ENCODE results near the gene PPP6R2. TPM values are rescaled to one million over a fixed set of nuclear protein-coding genes. Genes with fewer than 3 reads are reported as not detected.
A peak's percentile ranks its signal among the peaks of the same experiment; 100 is the strongest.

The PPP6R2 gene
- total RNA-seq, 1 experiment from 2014 or later, result 47.8 TPM

DNA sequence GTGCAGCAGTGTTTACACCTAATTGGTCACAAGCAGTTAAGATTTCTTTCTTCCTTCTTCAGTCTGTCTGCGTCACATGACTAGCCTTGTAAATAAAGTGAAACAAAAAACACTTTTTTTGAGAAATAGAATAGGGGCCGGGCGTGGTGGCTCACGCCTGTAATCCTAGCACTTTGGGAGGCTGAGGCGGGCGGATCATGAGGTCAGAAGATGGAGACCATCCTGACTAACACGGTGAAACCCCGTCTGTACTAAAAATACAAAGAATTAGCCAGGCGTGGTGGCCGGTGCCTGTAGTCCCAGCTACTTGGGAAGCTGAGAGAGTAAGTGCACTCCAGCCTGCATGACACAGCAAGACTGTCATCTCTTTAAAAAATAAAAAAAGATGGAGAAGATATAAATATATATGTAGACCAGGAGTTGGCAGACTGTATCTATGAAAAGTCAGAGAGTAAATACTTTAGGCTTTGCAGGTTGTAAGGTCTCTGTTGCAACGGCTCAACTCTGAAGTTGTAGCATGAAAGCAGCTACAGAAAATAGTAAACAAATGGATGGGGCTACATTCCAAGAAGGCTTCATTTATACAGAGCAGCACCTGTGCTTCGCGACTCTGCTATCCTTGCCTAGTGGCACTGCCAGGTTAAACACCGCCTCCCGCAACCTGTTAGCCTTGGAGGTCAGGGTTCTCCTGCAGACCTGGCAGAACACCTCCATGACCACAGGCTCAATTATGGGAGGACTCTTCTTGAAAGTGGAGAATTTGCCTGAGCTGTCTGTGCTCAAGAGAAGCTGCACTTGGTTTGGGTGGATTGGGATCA, 55.9 kb downstream of the PPP6R2 start:
- Mint-ChIP-seq H3K4me1 (peaks cover 15% of the 10 kb centered on the region), H3K27ac (peak overlapping the region; percentile 82), H3K9me3 (no peaks in the 10 kb centered on the region), H3K27me3 (ENCODE audit: low read depth) (no peaks in the 10 kb centered on the region), H3K4me3 (no peak overlapping the region), H3K36me3 (peaks cover 13% of the 10 kb centered on the region)
- ATAC-seq, result no peak
- ChIA-PET CTCF (interaction anchor here (0.6 to 1.6 kb wide), 27 partner anchors 13 to 416 kb away, joined by 3 to 14 read pairs (median 4); partner anchors contain the start of genes CHKB, HDAC10, LMF2 and NCAPH2), POLR2A (interaction anchor here (0.7 kb wide), 1 partner anchor 82 kb away, joined by 5 read pairs; no protein-coding TSS in a partner anchor)
- TF ChIP-seq, protein P1, sequence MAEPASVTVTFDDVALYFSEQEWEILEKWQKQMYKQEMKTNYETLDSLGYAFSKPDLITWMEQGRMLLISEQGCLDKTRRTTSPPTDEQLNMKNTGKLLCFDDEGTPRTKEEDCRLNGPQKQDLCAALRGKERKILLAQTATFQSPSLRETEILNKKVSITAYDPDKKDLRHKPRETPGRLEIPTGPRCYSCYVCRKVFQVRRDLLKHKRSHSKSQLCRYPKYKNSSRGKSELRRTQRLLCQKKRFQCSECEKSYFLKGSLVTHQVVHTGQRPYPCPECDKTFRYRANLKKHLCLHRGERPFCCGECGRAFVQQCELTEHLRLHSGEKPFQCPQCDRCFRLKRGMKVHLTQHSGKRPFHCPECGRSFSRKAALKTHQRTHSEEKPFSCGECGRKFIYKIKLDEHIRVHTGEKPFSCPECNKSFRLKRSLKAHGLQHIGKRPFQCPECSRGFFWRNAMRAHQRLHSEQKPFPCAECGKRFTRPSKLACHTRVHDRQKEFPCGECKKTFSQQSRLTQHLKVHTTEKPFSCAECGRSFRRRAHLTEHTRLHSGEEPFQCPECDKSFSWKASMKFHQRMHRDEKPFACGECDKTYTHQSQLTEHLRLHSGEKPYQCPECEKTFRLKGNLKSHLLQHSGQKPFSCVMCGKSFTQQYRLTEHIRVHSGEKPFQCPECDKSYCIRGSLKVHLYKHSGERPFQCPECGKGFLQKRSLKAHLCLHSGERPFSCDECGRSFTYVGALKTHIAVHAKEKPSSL (CRISPR knock-in tag; conservative IDR thresholded peaks at IDR 0.05), result no peak
- no peak for TF ChIP-seq ZNF317 (CRISPR knock-in tag; IDR thresholded peaks at IDR 0.05; ENCODE audit: borderline replicate concordance, low read depth)
- TF ChIP-seq GABPB1 (CRISPR knock-in tag; IDR thresholded peaks at IDR 0.05), result peak; percentile 9; the same call in 1 of the 2 replicates
- no peak for DNase-seq (ENCODE audit: low spot score)

DNA sequence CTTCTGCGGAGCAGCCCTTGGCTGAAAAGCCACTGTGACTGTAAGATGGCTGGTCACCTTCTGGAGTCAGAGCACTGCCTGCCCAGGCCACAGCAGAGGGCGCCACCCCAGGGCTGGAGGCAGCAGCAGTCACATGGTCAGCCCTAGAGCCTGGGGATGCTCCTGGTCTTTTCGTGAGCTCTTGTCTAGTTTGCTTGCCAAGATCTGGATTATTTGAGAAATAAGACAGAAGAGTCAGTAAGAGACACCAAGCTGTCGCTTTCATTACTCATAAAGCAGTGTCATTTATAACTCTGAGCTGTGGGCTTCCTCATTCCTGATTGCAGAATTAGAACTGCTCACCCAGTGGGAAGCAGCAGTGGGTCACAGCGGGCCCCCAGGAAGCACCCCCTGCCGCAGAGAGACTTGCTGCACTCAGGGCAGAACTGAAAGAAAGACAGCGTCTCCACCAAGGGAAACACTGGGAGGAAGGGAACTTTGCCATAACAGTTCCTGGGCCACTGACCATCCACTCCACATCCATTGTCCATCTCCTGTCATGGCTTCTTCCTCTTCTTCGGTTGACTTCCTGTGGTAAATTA, 56.7 kb downstream of the PPP6R2 start:
- ATAC-seq, result peak; percentile 97
- H3K27ac Mint-ChIP-seq, result peak overlapping the region; percentile 82
- peaks cover 15% of the 10 kb centered on the region for H3K4me1 Mint-ChIP-seq
- TF ChIP-seq, protein P2, sequence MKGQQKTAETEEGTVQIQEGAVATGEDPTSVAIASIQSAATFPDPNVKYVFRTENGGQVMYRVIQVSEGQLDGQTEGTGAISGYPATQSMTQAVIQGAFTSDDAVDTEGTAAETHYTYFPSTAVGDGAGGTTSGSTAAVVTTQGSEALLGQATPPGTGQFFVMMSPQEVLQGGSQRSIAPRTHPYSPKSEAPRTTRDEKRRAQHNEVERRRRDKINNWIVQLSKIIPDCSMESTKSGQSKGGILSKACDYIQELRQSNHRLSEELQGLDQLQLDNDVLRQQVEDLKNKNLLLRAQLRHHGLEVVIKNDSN (CRISPR knock-in tag; IDR thresholded peaks at IDR 0.05), result peak; percentile 87
- TF ChIP-seq, protein P3, sequence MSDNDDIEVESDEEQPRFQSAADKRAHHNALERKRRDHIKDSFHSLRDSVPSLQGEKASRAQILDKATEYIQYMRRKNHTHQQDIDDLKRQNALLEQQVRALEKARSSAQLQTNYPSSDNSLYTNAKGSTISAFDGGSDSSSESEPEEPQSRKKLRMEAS (CRISPR knock-in tag; IDR thresholded peaks at IDR 0.05), result peak; percentile 50; the same call in 1 of the 2 replicates
- TF ChIP-seq OVOL2 (CRISPR knock-in tag; IDR thresholded peaks at IDR 0.05; ENCODE audit: borderline replicate concordance) (no peak), ZNF121 (CRISPR knock-in tag; IDR thresholded peaks at IDR 0.05) (0 out of 2 replicates have a peak, but pooled peaks have one; percentile 20)
- TF ChIP-seq, protein P4, sequence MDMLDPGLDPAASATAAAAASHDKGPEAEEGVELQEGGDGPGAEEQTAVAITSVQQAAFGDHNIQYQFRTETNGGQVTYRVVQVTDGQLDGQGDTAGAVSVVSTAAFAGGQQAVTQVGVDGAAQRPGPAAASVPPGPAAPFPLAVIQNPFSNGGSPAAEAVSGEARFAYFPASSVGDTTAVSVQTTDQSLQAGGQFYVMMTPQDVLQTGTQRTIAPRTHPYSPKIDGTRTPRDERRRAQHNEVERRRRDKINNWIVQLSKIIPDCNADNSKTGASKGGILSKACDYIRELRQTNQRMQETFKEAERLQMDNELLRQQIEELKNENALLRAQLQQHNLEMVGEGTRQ (CRISPR knock-in tag; IDR thresholded peaks at IDR 0.05), result peak; percentile 89
- TF ChIP-seq, protein P1 (CRISPR knock-in tag; conservative IDR thresholded peaks at IDR 0.05), result no peak
- H3K27me3 Mint-ChIP-seq (ENCODE audit: low read depth), result no peaks in the 10 kb centered on the region
- H3K4me3 Mint-ChIP-seq, result no peak overlapping the region
- peaks cover 12% of the 10 kb centered on the region for H3K36me3 Mint-ChIP-seq
- ChIA-PET CTCF (interaction anchor here (0.5 to 1.6 kb wide), 35 partner anchors 8 to 416 kb away, joined by 3 to 14 read pairs (median 4); partner anchors contain the start of genes CHKB, HDAC10, LMF2 and NCAPH2), POLR2A (no interaction called here)
- peak; percentile 74 for DNase-seq (ENCODE audit: low spot score)
- no peaks in the 10 kb centered on the region for H3K9me3 Mint-ChIP-seq

DNA sequence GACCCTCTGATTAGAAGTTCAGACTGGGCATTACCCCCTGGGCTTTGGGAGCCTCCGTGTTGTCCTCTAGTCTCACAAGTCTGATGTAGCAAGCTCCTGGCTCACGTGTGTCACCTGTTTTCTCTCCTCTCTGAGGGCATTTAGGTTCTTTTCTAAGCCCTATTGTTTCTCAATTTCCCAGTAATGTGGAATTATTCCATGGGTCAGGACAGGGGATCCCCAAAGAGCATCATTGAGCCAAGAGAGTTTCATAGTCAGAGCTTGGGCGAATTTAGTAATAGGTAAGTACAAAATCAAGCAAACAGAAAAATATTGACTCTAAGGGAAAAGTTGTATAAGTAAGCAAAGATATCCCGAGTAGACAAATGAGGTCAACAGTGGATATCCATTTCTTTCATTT, 57.3 kb downstream of the PPP6R2 start:
- ATAC-seq (no peak), DNase-seq (ENCODE audit: low spot score) (no peak)
- Mint-ChIP-seq H3K27me3 (ENCODE audit: low read depth) (no peaks in the 10 kb centered on the region), H3K27ac (peak overlapping the region; percentile 19; the same call in 1 of the 2 replicates), H3K36me3 (peaks cover 7% of the 10 kb centered on the region), H3K4me3 (no peak overlapping the region), H3K9me3 (no peaks in the 10 kb centered on the region), H3K4me1 (peaks cover 15% of the 10 kb centered on the region)
- ChIA-PET CTCF (interaction anchor here (0.5 to 1.6 kb wide), 23 partner anchors 9 to 374 kb away, joined by 3 to 14 read pairs (median 4); partner anchors contain the start of genes CHKB, HDAC10 and SYCE3), POLR2A (no interaction called here)
- TF ChIP-seq ETV6 (CRISPR knock-in tag; IDR thresholded peaks at IDR 0.05) (no peak), NFATC4 (CRISPR knock-in tag; IDR thresholded peaks at IDR 0.05) (no peak), TCF7 (CRISPR knock-in tag; IDR thresholded peaks at IDR 0.05; ENCODE audit: low read depth) (no peak)
- TF ChIP-seq, protein P3 (CRISPR knock-in tag; IDR thresholded peaks at IDR 0.05), result no peak
- TF ChIP-seq, protein P5, sequence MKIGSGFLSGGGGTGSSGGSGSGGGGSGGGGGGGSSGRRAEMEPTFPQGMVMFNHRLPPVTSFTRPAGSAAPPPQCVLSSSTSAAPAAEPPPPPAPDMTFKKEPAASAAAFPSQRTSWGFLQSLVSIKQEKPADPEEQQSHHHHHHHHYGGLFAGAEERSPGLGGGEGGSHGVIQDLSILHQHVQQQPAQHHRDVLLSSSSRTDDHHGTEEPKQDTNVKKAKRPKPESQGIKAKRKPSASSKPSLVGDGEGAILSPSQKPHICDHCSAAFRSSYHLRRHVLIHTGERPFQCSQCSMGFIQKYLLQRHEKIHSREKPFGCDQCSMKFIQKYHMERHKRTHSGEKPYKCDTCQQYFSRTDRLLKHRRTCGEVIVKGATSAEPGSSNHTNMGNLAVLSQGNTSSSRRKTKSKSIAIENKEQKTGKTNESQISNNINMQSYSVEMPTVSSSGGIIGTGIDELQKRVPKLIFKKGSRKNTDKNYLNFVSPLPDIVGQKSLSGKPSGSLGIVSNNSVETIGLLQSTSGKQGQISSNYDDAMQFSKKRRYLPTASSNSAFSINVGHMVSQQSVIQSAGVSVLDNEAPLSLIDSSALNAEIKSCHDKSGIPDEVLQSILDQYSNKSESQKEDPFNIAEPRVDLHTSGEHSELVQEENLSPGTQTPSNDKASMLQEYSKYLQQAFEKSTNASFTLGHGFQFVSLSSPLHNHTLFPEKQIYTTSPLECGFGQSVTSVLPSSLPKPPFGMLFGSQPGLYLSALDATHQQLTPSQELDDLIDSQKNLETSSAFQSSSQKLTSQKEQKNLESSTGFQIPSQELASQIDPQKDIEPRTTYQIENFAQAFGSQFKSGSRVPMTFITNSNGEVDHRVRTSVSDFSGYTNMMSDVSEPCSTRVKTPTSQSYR (CRISPR knock-in tag; IDR thresholded peaks at IDR 0.05), result no peak
- TF ChIP-seq, protein P6, sequence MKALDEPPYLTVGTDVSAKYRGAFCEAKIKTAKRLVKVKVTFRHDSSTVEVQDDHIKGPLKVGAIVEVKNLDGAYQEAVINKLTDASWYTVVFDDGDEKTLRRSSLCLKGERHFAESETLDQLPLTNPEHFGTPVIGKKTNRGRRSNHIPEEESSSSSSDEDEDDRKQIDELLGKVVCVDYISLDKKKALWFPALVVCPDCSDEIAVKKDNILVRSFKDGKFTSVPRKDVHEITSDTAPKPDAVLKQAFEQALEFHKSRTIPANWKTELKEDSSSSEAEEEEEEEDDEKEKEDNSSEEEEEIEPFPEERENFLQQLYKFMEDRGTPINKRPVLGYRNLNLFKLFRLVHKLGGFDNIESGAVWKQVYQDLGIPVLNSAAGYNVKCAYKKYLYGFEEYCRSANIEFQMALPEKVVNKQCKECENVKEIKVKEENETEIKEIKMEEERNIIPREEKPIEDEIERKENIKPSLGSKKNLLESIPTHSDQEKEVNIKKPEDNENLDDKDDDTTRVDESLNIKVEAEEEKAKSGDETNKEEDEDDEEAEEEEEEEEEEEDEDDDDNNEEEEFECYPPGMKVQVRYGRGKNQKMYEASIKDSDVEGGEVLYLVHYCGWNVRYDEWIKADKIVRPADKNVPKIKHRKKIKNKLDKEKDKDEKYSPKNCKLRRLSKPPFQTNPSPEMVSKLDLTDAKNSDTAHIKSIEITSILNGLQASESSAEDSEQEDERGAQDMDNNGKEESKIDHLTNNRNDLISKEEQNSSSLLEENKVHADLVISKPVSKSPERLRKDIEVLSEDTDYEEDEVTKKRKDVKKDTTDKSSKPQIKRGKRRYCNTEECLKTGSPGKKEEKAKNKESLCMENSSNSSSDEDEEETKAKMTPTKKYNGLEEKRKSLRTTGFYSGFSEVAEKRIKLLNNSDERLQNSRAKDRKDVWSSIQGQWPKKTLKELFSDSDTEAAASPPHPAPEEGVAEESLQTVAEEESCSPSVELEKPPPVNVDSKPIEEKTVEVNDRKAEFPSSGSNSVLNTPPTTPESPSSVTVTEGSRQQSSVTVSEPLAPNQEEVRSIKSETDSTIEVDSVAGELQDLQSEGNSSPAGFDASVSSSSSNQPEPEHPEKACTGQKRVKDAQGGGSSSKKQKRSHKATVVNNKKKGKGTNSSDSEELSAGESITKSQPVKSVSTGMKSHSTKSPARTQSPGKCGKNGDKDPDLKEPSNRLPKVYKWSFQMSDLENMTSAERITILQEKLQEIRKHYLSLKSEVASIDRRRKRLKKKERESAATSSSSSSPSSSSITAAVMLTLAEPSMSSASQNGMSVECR (CRISPR knock-in tag; IDR thresholded peaks at IDR 0.05; ENCODE audit: borderline replicate concordance), result no peak
